HepG2 (cell line): ENCODE results near the gene BICRA. TPM values are rescaled to one million over a fixed set of nuclear protein-coding genes. Genes with fewer than 3 reads are reported as not detected.

ENCODE experiments used
- HINFP ChIP-seq: sonication (generic); formaldehyde crosslinking; IDR thresholded peaks from 2 replicates; pipeline ENCODE4 v1.4.0; 2020; ENCODE audit warnings: low read depth, mild to moderate bottlenecking, missing genetic modification reagents
- HIVEP1 ChIP-seq: sonication (generic); formaldehyde crosslinking; IDR thresholded peaks from 2 replicates; pipeline ENCODE4 v1.4.0; 2020; ENCODE audit warnings: mild to moderate bottlenecking, missing genetic modification reagents
- HNRNPL ChIP-seq: fragments of 200-400 bp; formaldehyde crosslinking; IDR thresholded peaks from 2 replicates; pipeline ENCODE4 v1.6.1; 2017; ENCODE audit warnings: mild to moderate bottlenecking, low read depth, low read length
- KAT2B ChIP-seq: fragments of 150-350 bp; IDR thresholded peaks from 2 replicates; pipeline ENCODE4 v1.6.1; 2014; ENCODE audit warnings: low read depth, low read length, borderline replicate concordance
- MAX ChIP-seq: IDR thresholded peaks from 2 replicates; pipeline ENCODE4 v1.6.1; 2012; ENCODE audit warnings: inconsistent platforms
- NFKB2 ChIP-seq: sonication (generic); formaldehyde crosslinking; IDR thresholded peaks from 2 replicates; pipeline ENCODE4 v1.4.0; 2020; ENCODE audit warnings: missing genetic modification reagents, borderline replicate concordance
- NR2F1 ChIP-seq, 2 experiments: fragments of 450-650 bp in 1 of 2; formaldehyde crosslinking in 1 of 2; IDR thresholded peaks; 2 replicates each; pipeline versions ENCODE4 v1.5.0 to v1.6.1; 2016 to 2020; ENCODE audit warnings: mild to moderate bottlenecking in 1 of 2, missing compliant biosample characterization in 1 of 2, missing genetic modification reagents in 1 of 2, moderate library complexity in 1 of 2
- POLR2G ChIP-seq: fragments of 200-400 bp; formaldehyde crosslinking; IDR thresholded peaks from 2 replicates; pipeline ENCODE4 v1.6.1; 2018; ENCODE audit warnings: mild to moderate bottlenecking, low read depth, low read length, moderate library complexity
- SMYD3 ChIP-seq: sonication (generic); formaldehyde crosslinking; IDR thresholded peaks from 2 replicates; pipeline ENCODE4 v1.8.1; 2023; ENCODE audit warnings: mild to moderate bottlenecking, missing genetic modification reagents
- TBX3 ChIP-seq: fragments of 450-650 bp; IDR thresholded peaks from 2 replicates; pipeline ENCODE4 v1.6.1; 2017; ENCODE audit warnings: antibody characterized with exemption, mild to moderate bottlenecking, inconsistent platforms, borderline replicate concordance
- TFAP4 ChIP-seq: sonication (generic); IDR thresholded peaks from 2 replicates; pipeline ENCODE4 v1.6.1; 2016; ENCODE audit warnings: low read depth, borderline replicate concordance
- ZBTB40 ChIP-seq, 2 experiments: fragments of 450-650 bp in 1 of 2; sonication (generic) in 1 of 2; formaldehyde crosslinking in 1 of 2; IDR thresholded peaks; 2 replicates each; pipeline versions ENCODE4 v1.6.1 to v1.8.0; 2016 to 2022; ENCODE audit warnings: antibody characterized with exemption in 1 of 2, mild to moderate bottlenecking in 1 of 2, missing genetic modification reagents in 1 of 2
- ZNF468 ChIP-seq: sonication (generic); formaldehyde crosslinking; IDR thresholded peaks from 2 replicates; pipeline ENCODE4 v1.8.0; 2022; ENCODE audit warnings: mild to moderate bottlenecking, moderate library complexity, missing genetic modification reagents
- ZNF781 ChIP-seq: sonication (generic); formaldehyde crosslinking; IDR thresholded peaks from 2 replicates; pipeline ENCODE4 v1.5.1; 2020; ENCODE audit warnings: borderline replicate concordance, mild to moderate bottlenecking, missing genetic modification reagents; ENCODE audit errors: not compliant biosample characterization
- ZSCAN20 ChIP-seq: sonication (generic); formaldehyde crosslinking; IDR thresholded peaks from 2 replicates; pipeline ENCODE4 v1.4.0; 2020; ENCODE audit warnings: missing genetic modification reagents, mild to moderate bottlenecking, borderline replicate concordance
- polyA plus RNA-seq, 8 experiments: library from polyadenylated mRNA; depleted of rRNA in 3 of 8; stranded (reverse) in 7 of 8; unstranded in 1 of 8; fragments of >200 nt; fragmentation: Illumina TruSeq in 4 of 8; extraction: Trizol in 4 of 8; gene quantifications; 2 replicates each; pipeline versions ENCODE4 v1.2.1 to v1.2.3, GENCODE V29; 2011 to 2016; ENCODE audit warnings: low read depth in 4 of 8, missing spikeins in 1 of 8, mixed read lengths in 1 of 8; ENCODE audit not compliant: insufficient read depth in 1 of 8
- total RNA-seq, 5 experiments: library from RNA; depleted of rRNA; stranded (reverse); fragments of >200 nt; fragmentation: Illumina TruSeq; extraction: Trizol; gene quantifications; 2 replicates each; pipeline ENCODE4 v1.2.3, GENCODE V29; 2016; ENCODE audit warnings: low read depth in 1 of 5

Gene BICRA
- total and polyA plus RNA-seq, 2 of the 13 experiments (the other 11 are each of a cell fraction or from before 2014, with no cell fraction given): 0.55 to 0.71 TPM

GRCh38 chr19:47609906-47610894, 1.3 kb downstream of the BICRA start (continued):
- no peak for TF ChIP-seq ZBTB40 (IDR thresholded peaks at IDR 0.05)
- no peak for TF ChIP-seq ZBTB40 (CRISPR knock-in tag; IDR thresholded peaks at IDR 0.05)
- peak; percentile 29; the same call in 1 of the 2 replicates for TF ChIP-seq POLR2G
- TF ChIP-seq ZNF781 (CRISPR knock-in tag): peak; percentile 46
- no peak for TF ChIP-seq MAX
- peak; percentile 34; the same call in 1 of the 2 replicates for TF ChIP-seq HIVEP1 (CRISPR knock-in tag)
- TF ChIP-seq NFKB2 (CRISPR knock-in tag): peak; percentile 75; the same call in 1 of the 2 replicates
- TF ChIP-seq TFAP4: peak; percentile 82
- no peak for TF ChIP-seq KAT2B
- no peak for TF ChIP-seq HINFP (CRISPR knock-in tag)
- TF ChIP-seq SMYD3 (CRISPR knock-in tag): no peak
- no peak for TF ChIP-seq TBX3
- TF ChIP-seq NR2F1 (CRISPR knock-in tag; IDR thresholded peaks at IDR 0.05): peak in 1 of 2 experiments; percentile 23; a peak in 1 of 4 replicates
- 0 out of 2 replicates have a peak, but pooled peaks have one; percentile 52 for TF ChIP-seq ZSCAN20 (CRISPR knock-in tag)
- 0 out of 2 replicates have a peak, but pooled peaks have one; percentile 39 for TF ChIP-seq HNRNPL
- TF ChIP-seq ZNF468: no peak
